GM18508 (cell line): ENCODE results near the gene FNBP1.

ENCODE experiments used
- ATAC-seq: cut with Tn5 transposase; IDR thresholded peaks from one replicate; pipeline ENCODE4 v1.9.1; 2021; ENCODE audit warnings: moderate number of reproducible peaks; ENCODE audit not compliant: insufficient read depth, unreplicated experiment

The FNBP1 gene

GRCh38 chr9:129933185-129934040 lies 109.6 kb downstream of the FNBP1 start:
- no peak for ATAC-seq

DNA sequence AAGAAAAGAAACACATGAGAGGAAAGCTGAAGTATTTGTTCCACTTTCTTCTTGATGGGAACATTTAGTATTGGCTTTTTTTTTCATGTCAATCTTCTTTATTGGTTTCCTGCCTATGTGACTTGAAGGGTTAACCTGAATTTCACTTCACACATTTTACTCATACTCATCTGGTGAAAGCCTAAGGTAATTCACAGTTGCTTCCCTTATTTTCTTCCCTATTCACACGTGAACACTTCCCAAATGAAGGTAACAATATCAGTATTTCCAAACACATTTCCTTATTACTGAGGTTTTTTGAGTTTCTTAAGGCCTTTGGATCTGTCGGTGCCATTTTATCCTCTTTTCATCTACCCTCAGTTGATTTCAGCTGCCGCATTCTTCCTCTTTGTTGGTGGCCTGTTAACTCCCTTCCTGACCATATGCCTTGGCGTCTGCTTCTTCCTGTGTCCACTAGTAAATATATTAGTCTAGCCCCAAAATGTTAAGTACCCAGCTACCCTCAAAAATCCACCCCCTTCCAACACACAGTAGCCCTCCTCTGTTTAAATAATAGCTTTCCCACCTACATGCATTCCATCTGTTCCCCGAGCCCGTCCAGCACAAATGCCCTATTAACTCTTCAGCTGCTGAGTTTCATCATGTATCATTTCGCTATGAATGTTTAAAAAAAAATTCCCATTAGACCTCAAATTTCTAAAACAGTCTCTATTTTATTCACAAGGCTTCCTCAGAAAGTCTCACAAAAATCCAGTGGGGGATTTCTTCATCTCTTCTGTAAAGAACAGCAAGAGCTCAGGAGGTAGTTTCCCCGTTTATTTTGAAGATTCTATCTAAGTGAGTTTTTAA lies 110.5 kb downstream of the FNBP1 start:
- ATAC-seq: no peak

GRCh38 chr9:129930743-129931142 lies 112.2 kb downstream of the FNBP1 start:
- ATAC-seq: no peak

- ATAC-seq: no peak
These were observed 113.4 kb downstream of the FNBP1 start for GRCh38 chr9:129929496-129930125.

DNA sequence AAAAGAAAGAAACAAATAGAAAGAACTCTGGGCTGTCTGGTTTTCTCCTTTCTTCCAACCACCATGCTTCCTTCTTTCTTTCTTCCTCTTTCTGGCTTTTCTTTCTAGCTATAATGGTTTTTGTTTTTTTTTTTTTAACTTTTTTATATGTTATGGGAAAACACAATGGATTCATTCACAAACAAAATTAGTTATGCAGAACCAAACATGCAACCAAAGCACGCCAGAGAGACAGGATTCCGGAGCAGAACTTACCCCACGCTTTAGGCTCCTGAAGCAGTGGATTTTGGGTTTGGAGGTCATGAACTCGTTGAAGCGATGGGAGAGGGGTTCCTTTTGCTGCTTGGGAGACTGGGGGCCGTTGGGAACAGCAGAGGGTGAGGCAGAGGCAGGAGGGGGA lies 119.4 kb downstream of the FNBP1 start:
- no peak for ATAC-seq

- no peak for ATAC-seq
These were observed 121.1 kb downstream of the FNBP1 start for GRCh38 chr9:129921905-129922304.

DNA sequence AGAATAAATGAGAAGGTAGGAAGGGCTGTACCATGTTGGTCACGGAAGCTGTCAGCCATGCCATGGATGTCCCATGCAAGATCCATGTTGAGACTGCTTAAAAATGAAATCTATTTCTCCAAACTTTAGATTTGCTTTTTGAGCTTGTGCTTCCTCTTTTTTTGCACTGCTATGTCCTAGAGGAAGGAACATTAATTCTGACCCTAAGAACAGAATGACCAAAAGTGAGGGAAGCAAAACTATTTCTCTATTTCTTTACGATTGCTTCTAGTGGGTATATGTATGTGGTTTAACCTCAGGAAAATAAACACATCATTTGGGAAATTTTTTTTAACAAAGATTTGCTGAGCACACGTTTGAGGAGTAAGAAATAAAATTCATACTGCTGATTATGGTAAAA lies 123.1 kb downstream of the FNBP1 start:
- ATAC-seq: no peak

DNA sequence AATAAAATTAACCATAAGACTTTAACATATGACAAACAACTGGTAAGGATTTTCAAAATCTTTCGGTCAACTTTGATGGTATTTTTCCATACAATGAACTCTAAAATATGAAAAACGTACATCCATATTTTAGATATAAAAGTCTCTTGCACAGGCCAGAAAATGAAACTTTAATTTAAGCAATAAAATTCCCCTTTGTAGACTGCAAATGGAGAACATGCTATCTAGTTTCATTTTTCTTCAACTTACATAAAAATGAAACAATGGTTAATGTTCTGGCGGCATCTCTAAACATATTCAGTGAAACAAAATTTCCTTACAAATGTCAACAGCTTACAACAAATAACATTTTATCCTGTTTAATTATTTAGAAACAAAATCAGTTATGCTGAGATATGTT lies 123.7 kb downstream of the FNBP1 start:
- ATAC-seq: no peak

DNA sequence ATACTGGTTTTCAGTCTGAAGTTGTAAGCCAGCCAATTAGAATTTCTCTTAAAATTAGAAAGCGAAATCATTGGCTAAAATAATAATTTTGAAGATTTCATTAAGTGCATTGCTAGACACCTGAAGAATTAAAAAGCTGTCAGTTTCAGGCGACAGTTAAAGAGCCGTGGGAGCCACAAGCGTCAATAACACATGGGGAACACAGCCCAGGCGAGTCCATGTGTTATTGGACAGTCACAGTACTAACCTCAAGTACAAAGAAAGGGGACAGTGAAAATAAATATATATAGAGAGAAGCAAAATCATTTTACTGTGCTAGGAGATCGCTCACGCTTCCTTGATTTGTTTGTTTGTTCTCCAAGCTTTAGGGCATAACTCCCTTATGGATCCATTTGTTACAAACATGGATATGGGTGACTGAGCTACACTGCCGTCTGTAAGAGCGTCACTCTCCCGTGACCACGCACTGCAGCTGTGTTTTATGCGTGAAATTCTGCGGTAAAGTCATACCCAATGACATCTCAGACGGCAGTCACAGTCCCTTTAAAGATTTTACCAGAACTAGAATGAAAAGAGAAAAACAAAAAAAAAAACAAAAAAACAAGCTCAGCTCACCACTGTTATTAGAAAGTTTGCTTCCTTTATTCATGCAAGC lies 124.6 kb downstream of the FNBP1 start:
- ATAC-seq: no peak

DNA sequence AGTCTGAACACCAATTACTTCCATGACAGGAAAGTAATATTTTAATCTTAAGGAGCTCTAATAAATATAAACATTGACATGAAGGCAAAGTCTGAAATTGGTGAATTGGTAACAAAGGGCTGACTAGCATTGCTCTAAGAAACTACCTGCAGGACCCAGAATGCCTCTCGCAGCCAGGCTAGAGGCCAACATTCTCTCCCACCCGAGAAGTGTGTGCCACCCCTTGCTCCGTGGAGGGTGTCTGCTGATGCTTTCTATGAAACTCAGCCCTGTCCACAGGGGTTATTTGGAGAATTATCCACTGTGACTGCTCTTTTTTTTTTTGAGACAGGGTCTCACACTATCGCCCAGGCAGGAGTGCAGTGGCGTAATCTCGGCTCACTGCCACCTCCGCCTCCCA lies 126.3 kb downstream of the FNBP1 start:
- ATAC-seq: no peak

GRCh38 chr9:129914051-129914450 lies 128.9 kb downstream of the FNBP1 start:
- no peak for ATAC-seq

- no peak for ATAC-seq
These were observed 132.1 kb downstream of the FNBP1 start for GRCh38 chr9:129910628-129911567.

DNA sequence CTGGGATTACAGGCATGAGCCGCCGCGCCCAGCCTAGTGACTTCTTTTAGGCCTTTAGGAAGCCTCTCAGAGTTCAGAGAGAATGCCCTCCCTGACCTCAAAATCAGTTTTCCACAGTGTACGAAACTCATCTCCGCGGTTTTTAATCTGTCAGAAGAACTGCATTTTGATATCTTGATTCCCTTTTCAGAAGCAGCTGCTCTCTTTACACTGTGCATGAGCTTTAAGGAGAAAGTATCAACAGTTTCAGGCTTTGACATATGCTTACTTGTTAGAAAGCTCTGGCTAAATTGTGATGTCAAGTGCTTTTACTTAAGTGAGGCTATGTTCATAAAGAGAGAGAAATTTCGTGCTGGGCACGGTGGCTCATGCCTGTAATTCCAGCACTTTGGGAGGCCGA lies 133.1 kb downstream of the FNBP1 start:
- no peak for ATAC-seq

GRCh38 chr9:129908906-129909305 lies 134.1 kb downstream of the FNBP1 start:
- ATAC-seq: no peak

DNA sequence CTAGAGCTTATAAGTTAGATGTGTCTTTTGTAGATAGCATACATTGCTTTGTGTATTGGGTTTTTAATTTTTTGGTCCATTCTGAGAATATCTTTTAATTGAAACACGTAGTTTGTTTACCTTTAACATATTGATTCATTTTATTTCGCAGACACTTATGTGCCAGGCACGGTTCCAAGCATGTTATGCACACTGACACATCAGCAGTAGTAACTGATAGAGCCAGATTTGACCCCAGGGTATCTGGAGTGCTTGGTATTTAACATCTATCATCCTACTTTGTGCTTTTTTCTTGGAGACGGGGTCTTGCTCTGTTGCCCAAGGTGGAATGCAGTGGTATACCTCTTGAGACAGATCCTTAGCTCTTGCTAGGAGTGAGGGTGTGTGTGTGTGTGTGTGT lies 135.8 kb downstream of the FNBP1 start:
- no peak for ATAC-seq

- no peak for ATAC-seq
These were observed 136.7 kb downstream of the FNBP1 start for GRCh38 chr9:129906298-129906697.

DNA sequence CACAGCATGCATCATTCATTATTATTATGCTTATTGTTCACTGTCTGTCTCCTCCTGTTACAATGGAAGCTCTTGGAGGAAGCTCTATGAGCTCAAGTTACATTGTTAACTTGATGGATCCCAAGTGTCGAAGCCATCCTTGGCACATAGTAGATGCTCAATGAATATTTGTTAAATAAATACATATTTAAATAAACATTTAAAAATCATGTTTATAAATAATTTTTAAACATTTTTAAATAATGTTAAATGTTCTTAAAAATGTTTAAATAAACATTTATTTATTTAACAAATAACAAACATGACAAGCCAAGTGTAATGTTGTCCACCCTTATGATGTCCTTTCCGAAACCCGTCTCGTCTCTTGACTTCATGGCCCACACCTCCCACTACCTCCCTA lies 138.3 kb downstream of the FNBP1 start:
- no peak for ATAC-seq

- ATAC-seq: no peak
These were observed 140.3 kb downstream of the FNBP1 start for GRCh38 chr9:129902740-129903134.

GRCh38 chr9:129901993-129902739 lies 140.8 kb downstream of the FNBP1 start:
- no peak for ATAC-seq
